Heart left ventricle (tissue), 16 donors: ENCODE measurements around the gene HOXB13. TPM values are rescaled to one million over a fixed set of nuclear protein-coding genes. Genes with fewer than 3 reads are reported as not detected.

Experiments
- ATAC-seq, 4 donors: fragments of 200-7000 bp; cut with Tn5 transposase; one replicate each; pipeline ENCODE4 v1.9.1; 2020 to 2022; ENCODE audit warnings: moderate library complexity in 4 of 4, mild to moderate bottlenecking in 3 of 4, moderate number of reproducible peaks in 1 of 4
- DNase-seq, 5 donors: peaks; one replicate each; pipeline ENCODE4 v3.0.0-alpha.2; 2020
- H3K27ac ChIP-seq, 12 donors: fragments of 200-600 bp; sonication (generic) in 4 of 12; one replicate each; pipeline versions ENCODE4 v1.5.0 to v1.8.0; 2016 to 2022; ENCODE audit warnings: mild to moderate bottlenecking in 2 of 12
- H3K27me3 ChIP-seq, 9 donors: fragments of 200-600 bp; sonication (generic) in 2 of 9; one replicate each; pipeline versions ENCODE4 v1.5.1 to v1.8.0; 2016 to 2022; ENCODE audit warnings: mild to moderate bottlenecking in 3 of 9
- H3K36me3 ChIP-seq, 9 donors: fragments of 200-600 bp; sonication (generic) in 2 of 9; one replicate each; pipeline versions ENCODE4 v1.5.0 to v1.8.0; 2018 to 2022; ENCODE audit warnings: mild to moderate bottlenecking in 2 of 9
- H3K4me1 ChIP-seq, 12 donors: fragments of 200-600 bp; sonication (generic) in 4 of 12; one replicate each; pipeline versions ENCODE4 v1.5.0 to v1.8.0; 2016 to 2022; ENCODE audit warnings: mild to moderate bottlenecking in 3 of 12
- H3K4me3 ChIP-seq, 12 donors: fragments of 200-600 bp; sonication (generic) in 4 of 12; one replicate each; pipeline versions ENCODE4 v1.5.0 to v1.8.0; 2017 to 2022; ENCODE audit warnings: mild to moderate bottlenecking in 9 of 12, moderate library complexity in 4 of 12
- H3K9me3 ChIP-seq, 12 donors: fragments of 200-600 bp; sonication (generic) in 4 of 12; one replicate each; pipeline versions ENCODE4 v1.5.0 to v1.8.0; 2016 to 2022; ENCODE audit warnings: mild to moderate bottlenecking in 1 of 12
- POLR2A ChIP-seq, 2 donors: fragments of 450-650 bp; IDR thresholded peaks; one replicate each; pipeline ENCODE4 v1.6.1; 2017; ENCODE audit warnings: antibody characterized with exemption in 2 of 2, mild to moderate bottlenecking in 2 of 2, moderate library complexity in 2 of 2
- WGBS, 4 donors: extraction: QIAGEN DNeasy Blood & Tissue Kit in 2 of 4; methylation state at CpG; one replicate each; pipeline versions ENCODE4 v1.1.5 to v1.1.7; 2013 to 2018; 5-methylcytosine and 5-hydroxymethylcytosine counted together
- intact Hi-C, 10 donors: fragments of 100-400 bp; cut with DNase I; formaldehyde crosslinking; loops; one replicate each; pipeline versions ENCODE4 v1.11.1 to v1.14.2; 2022
- polyA plus RNA-seq, 2 donors: library from polyadenylated mRNA; stranded (reverse); fragments of 200-250 nt; gene quantifications; one replicate each; pipeline ENCODE4 v1.2.3, GENCODE V29; 2013
- total RNA-seq, 9 donors: library from RNA; depleted of rRNA in 2 of 9; stranded (reverse); fragments of >200 nt in 2 of 9; fragmentation: NEBNext Ultra II Directional in 3 of 9; extraction: Animal tissue kit (Norgen Biotek cat#: 25700) in 3 of 9; gene quantifications; one replicate each; pipeline versions ENCODE4 v1.1.0 to v1.2.4, GENCODE V29; 2016 to 2023
- TF ChIP-seq, protein P1 (sequence below), 12 donors: fragments of 200-600 bp; sonication (generic) in 4 of 12; IDR thresholded peaks; one replicate each; pipeline versions ENCODE4 v1.5.0 to v1.8.0; 2018 to 2022; ENCODE audit warnings: antibody characterized with exemption in 12 of 12, mild to moderate bottlenecking in 5 of 12
- donor health status: ischemic (EF 13 %, LVEDD 7.1; RV severe dilation, severe dysfunction).
- donor health status: healthy with polysubstance abuse.
- donor health status: DM: no; HTN: yes; CAD: no.
- donor health status: DM: no; HTN: no; CAD: no.
- donor health status: ischemic (EF 25% LVEDD 6.9; RV normal size, moderate dysfunction).
- donor health status: ischemic (EF 25% LVEDD 5.7; RV mildly dilated, moderate dysfunction).
- donor health status: healthy.
- donor health status: DM: yes; HTN: yes; CAD: no.
- donor health status: ischemic (EF 35%, LVEDD 5.7; RV mildly dilated, moderate dysfunction).
- donor health status: nonischemic (EF 11% LVEDD 7.7; RV severe dilation, severe dysfunction).
- donor health status: DM: yes; HTN: yes; CAD: no.
- donor health status: PGD.
- donor health status: ischemic (EF 29% LVEDD 5.4; RV normal size, mild dysfunction).
- donor health status: nonischemic (EF 23%, LVEDD 6.1; RV moderate dilation, normal function).

HOXB13 gene
- total and polyA plus RNA-seq, 11 donors = not detected

GRCh38 chr17:48690655-48691054 is 37.9 kb downstream of the HOXB13 start:
- Histone ChIP-seq H3K4me1 (no peaks in the 10 kb centered on the region), H3K36me3 (no peaks in the 10 kb centered on the region), H3K27ac (no peak overlapping the region), H3K4me3 (no peak overlapping the region), H3K9me3 (peaks cover 0 to 7% (median 2%) of the 10 kb centered on the region in 12 donors), H3K27me3 (peaks cover 0 to 52% (median 11%) of the 10 kb centered on the region in 9 donors)
- ATAC-seq = no peak
- TF ChIP-seq, protein P1, sequence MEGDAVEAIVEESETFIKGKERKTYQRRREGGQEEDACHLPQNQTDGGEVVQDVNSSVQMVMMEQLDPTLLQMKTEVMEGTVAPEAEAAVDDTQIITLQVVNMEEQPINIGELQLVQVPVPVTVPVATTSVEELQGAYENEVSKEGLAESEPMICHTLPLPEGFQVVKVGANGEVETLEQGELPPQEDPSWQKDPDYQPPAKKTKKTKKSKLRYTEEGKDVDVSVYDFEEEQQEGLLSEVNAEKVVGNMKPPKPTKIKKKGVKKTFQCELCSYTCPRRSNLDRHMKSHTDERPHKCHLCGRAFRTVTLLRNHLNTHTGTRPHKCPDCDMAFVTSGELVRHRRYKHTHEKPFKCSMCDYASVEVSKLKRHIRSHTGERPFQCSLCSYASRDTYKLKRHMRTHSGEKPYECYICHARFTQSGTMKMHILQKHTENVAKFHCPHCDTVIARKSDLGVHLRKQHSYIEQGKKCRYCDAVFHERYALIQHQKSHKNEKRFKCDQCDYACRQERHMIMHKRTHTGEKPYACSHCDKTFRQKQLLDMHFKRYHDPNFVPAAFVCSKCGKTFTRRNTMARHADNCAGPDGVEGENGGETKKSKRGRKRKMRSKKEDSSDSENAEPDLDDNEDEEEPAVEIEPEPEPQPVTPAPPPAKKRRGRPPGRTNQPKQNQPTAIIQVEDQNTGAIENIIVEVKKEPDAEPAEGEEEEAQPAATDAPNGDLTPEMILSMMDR (IDR thresholded peaks at IDR 0.05) = no peak
- TF ChIP-seq POLR2A (IDR thresholded peaks at IDR 0.05) = no peak
- WGBS, 4 donors = 79 to 89% (median 83%) methylated on average over 5 of the region's 5 CpGs
- intact Hi-C loops = no loop called here
- no peak for DNase-seq

DNA sequence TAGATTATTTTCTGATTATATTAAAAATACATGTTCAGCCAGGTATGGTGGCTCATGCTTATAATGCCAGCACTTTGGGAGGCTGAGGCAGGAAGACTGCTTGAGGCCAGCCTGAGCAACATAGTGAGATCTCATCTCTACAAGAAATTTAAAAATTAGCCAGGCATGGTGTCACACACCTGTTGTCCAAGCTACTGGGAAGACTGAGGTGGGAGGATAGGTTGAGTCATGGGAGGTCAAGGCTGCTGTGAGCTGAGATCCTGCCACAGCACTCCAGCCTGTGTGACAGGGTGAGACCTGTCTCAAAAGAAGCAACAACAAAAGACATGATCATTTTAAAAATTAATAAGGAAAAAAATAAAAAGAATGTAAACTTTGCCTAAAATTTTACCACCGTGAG is 46.9 kb downstream of the HOXB13 start:
- DNase-seq = no peak
- intact Hi-C loops = no loop called here
- ATAC-seq = no peak
- 83 to 94% (median 91%) methylated on average over 1 of the region's 1 CpG for WGBS, 4 donors
- no peak for TF ChIP-seq POLR2A (IDR thresholded peaks at IDR 0.05)
- TF ChIP-seq, protein P1 (IDR thresholded peaks at IDR 0.05) = no peak
- Histone ChIP-seq H3K4me3 (no peak overlapping the region), H3K36me3 (no peaks in the 10 kb centered on the region), H3K27me3 (peaks cover 9 to 64% (median 25%) of the 10 kb centered on the region in 9 donors), H3K9me3 (no peaks in the 10 kb centered on the region), H3K4me1 (peaks cover 0 to 6% (median 0%) of the 10 kb centered on the region in 12 donors), H3K27ac (no peak overlapping the region)

DNA sequence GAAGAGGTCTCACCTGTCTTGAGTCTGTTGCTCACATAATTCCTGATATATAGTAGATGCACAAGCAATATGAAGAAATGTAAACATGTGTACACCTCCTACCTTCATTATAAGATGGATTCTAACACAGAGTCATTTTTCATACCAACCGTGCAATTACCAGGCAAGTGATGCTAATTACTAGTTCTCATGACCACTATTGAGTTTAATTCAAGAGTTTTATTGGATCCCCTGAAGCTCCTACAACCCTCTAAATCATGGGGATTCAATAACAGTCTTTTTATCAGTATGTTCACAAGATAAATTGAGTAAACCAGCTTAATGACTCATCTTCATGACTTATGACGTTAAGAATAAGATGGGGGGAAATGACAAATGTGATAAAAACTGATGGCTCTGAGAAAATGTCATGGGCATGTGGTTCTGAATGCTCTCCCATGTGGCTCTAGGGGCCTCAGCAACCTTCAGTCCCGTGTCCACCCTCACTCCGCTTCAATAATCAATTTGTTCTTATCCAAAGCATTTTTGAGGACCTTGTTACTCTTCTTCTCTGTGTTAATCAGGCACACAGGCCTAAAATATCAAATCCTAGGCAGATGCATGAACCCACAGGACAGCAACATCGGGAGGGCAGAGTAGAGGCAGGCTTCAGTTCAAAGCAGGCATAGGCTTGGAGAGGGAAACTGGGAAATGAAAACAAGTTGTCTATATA is 49.0 kb downstream of the HOXB13 start:
- Histone ChIP-seq H3K9me3 (no peaks in the 10 kb centered on the region), H3K27ac (no peak overlapping the region), H3K4me1 (peaks cover 0 to 6% (median 0%) of the 10 kb centered on the region in 12 donors), H3K36me3 (no peaks in the 10 kb centered on the region), H3K4me3 (no peak overlapping the region), H3K27me3 (peaks cover 9 to 73% (median 25%) of the 10 kb centered on the region in 9 donors)
- 77 to 86% (median 80%) methylated on average over 5 of the region's 5 CpGs for WGBS, 4 donors
- DNase-seq (no peak), ATAC-seq (no peak)
- TF ChIP-seq, protein P1 (IDR thresholded peaks at IDR 0.05) = no peak
- no peak for TF ChIP-seq POLR2A (IDR thresholded peaks at IDR 0.05)
- intact Hi-C loops = loop anchor here (2.0 to 10.0 kb wide), 7 partner anchors 111 to 355 kb away; no protein-coding TSS in a partner anchor

DNA sequence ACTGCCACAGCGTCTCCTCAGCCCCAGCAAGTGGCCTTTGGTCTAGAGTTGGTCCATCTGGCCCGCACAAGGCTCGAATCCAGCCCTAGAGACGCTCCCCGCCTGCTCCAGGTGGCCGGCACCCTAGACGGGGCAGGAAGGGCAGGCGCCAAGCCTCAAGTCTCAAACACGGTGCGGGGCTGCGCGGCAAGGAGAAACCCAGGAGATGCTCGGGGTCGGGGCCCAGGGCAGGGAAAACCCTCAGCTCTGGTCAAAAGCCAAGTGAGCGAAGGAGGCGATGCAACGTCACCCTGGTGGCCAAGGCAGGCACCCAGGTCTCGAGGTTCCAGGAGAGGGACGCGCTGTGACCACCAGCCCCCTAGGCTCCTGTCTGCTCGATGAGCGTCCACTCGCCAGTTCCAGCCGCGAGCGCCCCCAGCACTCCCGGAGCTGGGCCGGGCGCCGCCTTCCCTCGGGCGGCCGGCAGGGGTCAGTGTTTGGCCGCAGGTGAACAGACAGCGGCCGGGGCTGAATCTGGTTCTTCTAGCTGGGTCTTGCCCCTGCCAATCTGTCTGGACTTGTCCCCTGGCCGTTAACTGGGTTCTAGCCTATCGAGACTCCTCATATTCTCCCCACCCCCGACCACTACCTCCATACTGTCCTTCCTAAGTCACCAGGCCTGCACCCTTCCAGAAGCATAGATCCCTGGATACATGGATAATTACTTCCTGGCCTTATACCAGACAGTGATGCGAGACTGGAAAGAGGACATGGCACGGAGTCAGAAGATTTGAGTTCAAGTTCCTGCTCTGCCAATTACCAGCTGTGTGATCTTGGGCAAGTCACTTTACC is 50.2 kb downstream of the HOXB13 start:
- H3K27me3 ChIP-seq = peaks cover 9 to 80% (median 32%) of the 10 kb centered on the region in 9 donors
- H3K36me3 ChIP-seq = no peaks in the 10 kb centered on the region
- TF ChIP-seq POLR2A (IDR thresholded peaks at IDR 0.05) = no peak
- TF ChIP-seq, protein P1 (IDR thresholded peaks at IDR 0.05) = peak; percentile 83 to 98 (median 91)
- WGBS, 4 donors = 6 to 12% (median 8%) methylated on average over 22 to 41 of the region's 41 CpGs
- no peak overlapping the region for H3K27ac ChIP-seq
- intact Hi-C loops = loop anchor here (1.0 to 10.0 kb wide), 8 partner anchors 112 to 356 kb away; no protein-coding TSS in a partner anchor
- ATAC-seq = peak in 3 of 4 donors; percentile 76 to 86 (median 82)
- peak; percentile 30 to 80 (median 48) for DNase-seq
- H3K4me3 ChIP-seq = no peak overlapping the region
- H3K4me1 ChIP-seq = peaks cover 0 to 6% (median 0%) of the 10 kb centered on the region in 12 donors
- no peaks in the 10 kb centered on the region for H3K9me3 ChIP-seq
